IPS DF 19.7 (cell line): Measurements from ENCODE around the gene KCNIP2.
A peak's percentile ranks its signal among the peaks of the same experiment; 100 is the strongest.
"Not testable (repeated sequence)": the region's sequence is repeated elsewhere in the genome, so short reads cannot be mapped to it uniquely, and the experiment has no call there.

Experiments used
- DNase-seq: peaks from one replicate; pipeline ENCODE4 v3.0.0-alpha.2; 2013; ENCODE audit warnings: low read depth, low spot score

KCNIP2 gene

DNA sequence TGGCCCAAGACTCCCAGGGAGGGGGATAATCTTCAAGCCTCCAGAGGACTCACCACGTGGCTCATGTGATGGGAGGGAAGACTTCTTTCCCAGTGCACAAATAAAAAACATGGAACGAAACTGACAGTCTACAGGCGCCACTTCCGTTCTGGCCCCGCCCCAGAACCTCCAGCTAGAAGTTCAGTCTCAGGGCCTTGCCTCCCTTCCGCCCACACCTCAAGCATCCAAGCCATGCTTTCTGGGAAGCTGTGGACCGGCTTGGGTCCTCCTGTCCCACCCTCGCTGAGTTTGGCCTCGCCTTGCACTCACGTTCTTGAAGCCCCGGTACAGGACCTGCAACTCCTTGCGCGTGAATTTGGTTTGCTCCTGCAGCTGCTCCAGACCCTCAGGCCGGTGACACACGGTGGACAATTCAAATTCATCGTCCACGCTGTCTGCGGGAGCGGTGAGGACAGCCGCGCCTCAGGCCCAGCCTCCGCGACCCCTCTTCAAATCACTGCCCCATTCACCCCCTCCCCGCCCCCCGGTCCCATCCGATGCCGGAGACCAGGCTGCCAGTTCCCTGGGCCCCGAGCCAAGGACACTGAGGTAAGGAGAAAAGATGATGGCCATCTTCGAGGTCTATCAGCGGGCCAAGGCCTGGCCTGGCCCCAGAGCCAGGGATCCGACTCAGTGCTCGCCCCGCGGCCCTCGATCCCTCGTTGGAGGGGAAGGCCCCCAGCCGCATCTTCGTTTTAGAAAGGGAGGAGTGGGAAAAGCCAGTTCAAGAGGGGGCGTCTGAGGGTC lies 14.6 kb downstream of the KCNIP2 start:
- DNase-seq, result no peak

DNA sequence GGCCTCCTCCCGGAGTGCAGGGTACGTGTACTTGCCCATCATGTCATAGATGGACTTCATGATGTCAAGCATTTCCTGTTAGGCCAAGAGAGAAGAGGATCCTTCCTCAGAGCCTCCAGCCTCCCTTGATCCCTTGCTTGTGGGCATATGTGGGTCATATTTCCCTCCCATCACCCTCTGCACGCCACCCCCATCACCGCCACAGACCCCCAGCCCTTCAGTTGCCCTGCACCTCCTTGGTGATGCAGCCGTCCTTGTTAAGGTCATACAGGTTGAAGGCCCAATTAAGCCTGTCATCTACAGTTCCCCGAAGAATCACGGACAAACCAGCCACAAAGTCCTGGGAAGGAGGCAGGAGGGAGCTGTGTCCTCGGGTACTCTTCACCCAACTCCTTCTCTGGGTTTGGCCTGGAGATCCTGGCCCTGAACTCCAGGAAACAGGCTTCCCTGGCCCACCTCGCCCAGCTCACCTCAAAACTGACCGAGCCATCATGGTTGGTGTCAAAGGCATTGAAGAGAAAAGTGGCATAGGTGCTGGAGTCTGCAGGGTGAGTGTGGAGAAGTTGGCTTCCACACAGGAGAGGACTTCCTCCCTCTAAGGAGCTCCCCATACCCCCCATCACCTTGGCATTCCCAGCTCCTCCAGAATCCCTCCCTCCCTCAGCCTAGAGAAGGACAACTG lies 15.5 kb downstream of the KCNIP2 start:
- no peak for DNase-seq

DNA sequence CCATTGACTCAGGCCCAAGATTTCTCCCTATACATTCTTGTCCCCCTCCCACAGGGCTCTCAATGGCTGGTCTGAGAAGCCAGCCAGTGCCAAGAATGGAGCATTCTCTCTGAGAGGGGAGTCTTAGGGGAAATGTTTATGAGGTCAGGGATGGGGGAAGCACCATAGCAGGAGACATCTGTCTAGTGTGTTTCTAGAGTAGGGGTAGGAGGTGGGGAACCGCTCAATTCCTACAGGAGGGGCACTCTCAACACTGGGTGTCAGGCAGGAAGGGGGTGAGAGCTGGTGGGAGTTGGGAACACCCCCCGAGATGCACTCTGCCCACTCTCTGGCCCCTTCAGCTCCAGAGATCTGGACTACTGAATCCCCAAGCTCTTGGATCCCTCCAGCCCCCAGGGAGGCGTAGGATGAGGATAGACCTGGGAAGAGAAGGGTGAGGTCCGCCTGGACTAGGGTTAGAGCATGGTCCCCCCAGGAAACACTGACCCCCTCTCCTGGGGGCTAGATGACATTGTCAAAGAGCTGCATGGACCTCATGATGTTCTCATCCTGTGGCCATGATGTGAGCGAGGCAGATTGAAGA lies 16.7 kb downstream of the KCNIP2 start:
- no peak for DNase-seq

DNA sequence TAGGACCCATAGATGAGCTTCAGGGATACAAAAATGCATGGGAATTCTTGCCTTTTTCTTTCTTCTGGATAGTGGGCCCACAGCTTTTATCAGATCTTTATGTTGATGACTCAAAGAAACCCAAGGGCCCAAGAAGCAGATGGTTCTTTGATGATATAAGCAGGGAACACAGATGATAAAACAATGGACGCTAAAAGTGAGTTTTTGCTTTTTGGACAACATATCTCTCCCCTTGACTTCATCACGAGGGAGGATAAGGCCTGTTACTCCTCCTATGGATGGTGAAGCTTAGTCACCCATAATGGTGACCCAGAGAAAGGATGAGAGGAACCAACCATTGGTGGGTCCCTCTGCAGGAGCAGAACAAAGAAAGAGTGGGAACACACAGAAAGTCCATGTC lies 18.9 kb downstream of the KCNIP2 start:
- DNase-seq, result no peak

DNA sequence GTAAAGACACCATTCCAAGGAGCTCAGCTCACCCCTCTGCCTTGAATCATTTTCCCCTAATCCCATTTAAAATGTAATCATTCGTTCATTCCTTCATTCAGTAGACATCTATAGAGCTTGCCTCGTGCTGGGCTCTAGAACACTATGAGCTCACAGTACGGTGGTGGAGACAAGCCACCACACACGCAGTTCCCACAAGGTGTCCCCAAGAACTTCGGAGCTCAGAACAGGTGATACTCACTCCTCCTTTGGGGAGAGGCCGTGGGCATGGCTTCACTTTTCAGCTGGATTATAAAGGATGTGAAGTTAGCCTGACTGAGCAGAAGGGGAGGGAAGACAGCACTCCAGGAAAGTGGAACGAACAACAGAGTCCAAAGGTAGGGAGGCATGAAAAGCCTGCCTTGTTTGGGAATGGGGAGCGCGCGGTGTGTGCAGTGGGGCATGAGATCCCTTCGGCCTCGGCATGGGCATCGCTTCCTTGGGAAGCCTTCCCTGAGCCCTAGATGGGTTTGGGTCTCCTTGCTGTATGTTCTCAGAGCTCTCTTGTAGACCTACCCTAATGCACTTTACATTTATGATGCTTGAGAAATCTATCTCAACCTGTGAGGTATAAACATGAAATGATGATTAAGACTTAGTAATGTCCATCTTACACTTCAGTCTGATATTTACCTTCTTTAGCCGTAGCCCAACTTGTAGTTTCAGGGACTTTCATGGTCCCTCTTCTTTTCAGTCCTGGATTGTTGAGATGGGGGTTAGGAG lies 24.5 kb downstream of the KCNIP2 start:
- no peak for DNase-seq

DNA sequence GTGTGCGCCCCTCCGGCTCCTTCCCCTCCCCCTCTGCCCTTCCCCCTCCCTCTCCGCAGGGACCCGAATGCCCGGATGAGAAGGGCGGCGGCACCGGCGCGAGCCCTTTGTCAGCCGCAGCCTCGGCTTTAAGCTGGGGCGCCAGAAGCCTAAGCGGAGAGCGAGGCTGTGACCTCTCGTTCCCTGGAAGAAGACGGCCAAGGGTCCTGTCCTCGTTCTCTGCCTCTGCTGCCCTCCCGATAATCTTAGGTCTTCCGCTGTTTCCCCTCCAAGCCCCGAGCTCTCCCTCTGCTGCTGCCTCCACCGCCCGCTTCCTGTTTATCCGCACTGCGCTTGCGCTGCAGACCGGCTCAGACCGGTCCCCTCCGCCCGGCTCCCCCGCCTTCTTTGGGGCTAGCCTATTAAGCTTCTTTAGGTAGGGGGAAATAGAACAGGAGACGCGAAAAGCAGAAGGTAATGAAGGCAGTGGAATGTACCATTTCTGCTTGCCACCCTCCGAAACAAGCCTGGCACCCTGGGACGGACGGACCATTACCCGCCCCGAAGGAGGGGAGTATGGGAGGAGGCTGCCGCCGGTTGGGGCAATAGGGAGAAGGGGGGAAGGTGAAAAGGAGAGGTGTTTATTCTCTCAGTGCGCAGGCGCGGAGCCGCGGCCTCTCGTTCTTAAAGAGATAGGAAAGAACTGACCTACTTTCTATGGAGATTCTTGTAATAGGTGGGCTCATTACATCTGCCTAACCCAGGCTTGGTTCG lies 25.3 kb downstream of the KCNIP2 start, which contains the start of gene OGA:
Gene OGA (minus strand): TSS at position 326 of the 753 bp plus-strand sequence. CDS start 422 bp downstream, outside the sequence.
- DNase-seq, result peak; percentile 99

DNA sequence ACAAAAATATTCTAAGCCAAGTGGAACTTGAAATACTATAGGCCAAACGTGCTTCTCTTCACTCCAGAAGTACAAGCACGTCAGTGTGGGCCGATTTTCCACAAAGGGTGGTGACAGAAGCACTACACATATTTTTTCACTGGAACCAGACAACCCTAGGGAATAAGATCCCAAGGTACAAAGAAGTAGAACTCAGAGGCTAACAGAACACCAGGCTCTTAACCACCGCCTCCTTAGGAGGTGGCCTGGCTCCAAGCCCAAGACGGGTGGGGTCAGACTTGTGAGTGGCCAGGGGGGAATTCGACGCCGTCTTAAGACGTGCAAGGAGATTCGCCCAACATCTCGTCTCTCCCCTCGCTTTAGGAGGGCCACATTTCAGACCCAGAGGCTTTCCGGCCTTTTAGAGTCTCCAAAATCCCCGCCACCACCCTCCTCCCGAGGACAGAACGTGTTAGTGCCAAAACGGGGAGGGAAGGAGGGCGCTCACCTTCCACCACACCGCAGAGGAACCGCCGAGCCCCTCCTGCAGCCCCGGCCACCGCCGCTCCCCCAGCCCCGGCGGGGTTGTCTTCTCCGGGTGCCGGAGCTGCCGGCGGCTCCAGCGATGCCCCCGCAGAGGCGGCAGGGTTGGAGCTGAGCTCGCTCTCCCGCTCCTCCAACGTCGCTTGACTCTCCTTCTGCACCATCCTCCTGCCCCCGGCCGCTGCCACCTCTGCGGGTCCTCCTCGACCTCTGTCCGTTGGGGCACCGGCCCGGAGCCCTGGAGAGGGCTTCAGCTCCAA lies 26.1 kb downstream of the KCNIP2 start:
- no peak for DNase-seq

DNA sequence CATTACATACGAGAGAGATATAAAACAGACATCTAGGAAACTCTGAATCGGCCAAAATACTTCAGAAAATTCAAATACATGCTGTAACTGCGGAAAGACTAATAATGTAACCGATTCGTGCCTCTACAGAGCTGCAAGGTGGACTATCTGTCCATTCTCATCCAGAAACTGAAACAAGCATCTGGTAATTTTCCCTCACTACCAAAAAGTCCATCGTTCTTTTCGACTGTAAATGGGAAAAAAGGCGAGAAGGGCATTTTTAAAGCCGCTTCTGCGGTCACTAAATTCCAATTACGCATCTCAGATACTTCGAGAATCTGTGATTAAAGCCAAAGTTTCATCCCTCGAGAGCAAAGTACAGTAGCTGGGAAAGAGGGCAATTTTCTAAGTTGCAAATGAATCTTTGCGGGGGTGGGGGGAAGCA lies 26.7 kb downstream of the KCNIP2 start:
- DNase-seq, result no peak

DNA sequence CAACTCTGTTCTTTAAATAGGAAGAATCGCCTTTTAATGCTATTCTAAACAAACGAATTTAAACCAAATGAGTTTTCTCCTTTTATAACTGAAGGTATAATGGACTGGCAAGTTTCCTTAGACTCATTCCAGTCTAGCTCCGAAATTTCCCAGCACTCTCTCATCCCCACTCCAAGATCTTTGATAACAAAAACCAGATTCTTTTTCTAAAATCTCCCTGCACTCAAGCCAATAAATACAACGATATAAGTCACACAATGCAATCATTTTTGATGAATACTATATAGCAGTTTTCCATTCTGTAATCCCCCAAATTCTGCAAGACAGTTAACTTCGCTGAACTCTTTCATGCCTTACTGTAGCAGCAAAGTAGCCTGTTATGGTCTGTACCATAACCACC lies 27.2 kb downstream of the KCNIP2 start:
- DNase-seq, result no peak

DNA sequence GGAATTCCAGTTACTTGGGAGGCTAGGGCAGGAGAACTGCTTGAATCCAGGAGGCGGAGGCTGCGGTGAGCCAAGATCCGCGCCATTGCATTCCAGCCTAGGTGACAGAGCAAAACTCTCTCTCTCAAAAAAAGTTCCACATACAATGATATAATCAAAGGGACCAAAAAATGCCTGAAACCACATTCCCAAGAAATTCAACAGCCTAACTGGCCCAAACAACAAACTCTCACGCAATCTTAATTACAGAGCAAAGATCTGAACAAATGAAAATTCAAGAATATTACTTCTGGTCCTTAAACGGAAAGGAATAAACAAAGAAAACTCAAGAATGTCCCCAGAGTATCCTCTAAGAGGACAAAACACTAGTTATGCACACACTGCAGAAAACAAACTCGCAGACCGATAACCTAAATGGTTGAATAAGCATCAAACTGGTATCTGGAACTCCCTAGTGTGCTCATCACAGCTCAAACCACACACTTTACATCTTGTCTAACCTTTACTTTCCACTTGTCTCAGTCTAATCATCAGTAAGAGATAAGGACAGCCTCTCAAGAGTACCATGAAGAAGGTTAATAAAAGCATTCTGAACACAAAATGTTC lies 29.0 kb downstream of the KCNIP2 start:
- no peak for DNase-seq

DNA sequence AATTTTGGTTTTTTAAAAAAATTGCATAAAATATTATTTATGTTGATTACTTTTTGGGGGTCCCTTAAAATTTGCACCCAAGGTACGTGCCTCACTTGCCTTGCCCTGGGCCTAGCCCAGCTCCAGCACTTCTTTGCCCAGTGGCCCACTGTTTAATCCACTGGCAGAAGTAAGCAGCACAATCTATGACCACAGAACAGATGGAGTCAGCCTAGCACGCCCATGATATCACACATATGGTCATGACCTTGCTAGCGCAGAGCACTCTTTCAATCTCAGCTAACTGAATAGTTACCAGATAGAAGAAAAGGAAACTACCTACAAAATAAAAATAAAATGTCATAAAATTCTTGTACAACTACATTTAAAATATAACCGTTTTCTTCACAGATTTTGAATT lies 31.0 kb downstream of the KCNIP2 start:
- no peak for DNase-seq

DNA sequence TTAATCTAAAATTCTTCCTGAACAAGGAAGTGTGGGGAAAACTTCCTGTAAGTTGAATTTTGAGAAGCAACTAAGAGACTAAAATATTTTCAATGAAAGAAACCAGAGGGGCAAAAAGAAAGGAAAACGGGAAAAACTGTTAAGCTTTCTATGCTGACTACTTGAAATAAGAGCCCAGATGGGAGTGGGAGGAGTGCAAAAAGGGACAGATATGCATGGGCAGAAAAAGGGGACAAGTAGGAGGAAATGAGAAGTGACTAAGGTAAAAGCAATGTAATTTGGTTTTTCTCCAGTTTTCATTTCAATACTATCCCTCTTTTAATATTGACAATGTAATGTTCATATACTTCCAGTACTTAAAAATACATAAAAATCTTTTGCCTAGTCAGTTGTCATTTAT lies 36.4 kb downstream of the KCNIP2 start:
- DNase-seq, result no peak

DNA sequence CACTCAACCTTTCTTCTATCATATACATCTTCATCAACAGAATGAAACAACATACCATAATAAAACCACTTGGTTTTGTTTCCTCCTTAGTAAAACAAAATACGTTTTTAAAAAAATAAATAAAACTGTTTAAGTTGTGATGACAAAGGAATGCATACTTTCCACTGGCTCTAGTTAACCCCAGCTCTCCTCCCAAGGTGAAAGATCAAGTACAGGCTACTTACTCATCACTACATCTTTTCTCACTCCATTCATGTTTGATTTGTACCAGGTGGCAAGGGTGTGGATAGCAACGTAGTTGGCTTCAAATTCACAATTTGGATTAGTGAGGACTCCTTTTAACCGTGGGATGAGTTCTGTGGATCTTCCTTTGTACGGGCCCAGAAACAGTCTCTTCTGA lies 40.1 kb downstream of the KCNIP2 start:
- no peak for DNase-seq

DNA sequence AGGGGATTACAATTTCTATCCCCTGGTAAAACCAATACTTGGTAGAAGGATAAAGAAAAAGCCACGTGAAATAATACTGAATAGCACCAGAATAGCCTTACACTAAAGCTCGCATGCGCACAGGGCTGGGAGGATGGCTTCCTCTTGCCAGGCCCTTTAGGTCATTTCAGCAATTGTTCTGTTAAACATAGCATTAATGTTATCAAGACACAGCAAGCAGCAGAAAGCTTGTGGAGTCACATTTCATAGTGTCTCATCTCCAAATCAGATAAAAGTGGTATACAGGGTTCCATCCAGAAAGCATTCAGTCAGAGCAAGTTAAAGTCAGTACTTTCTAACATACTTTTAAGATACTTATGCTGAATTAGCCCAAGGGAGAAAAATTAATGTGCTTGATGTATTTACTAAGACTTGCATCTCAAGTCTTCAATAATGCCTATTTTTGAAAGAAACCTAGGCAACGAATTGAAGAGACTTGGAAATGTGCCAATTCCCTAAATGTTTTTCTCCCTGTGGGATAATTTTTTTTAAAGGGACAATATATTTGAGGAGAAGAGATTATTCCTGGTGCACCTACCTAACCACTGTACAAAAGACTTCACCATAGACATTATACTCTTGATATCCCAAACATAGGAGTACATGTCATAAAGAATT lies 46.1 kb downstream of the KCNIP2 start:
- no peak for DNase-seq

DNA sequence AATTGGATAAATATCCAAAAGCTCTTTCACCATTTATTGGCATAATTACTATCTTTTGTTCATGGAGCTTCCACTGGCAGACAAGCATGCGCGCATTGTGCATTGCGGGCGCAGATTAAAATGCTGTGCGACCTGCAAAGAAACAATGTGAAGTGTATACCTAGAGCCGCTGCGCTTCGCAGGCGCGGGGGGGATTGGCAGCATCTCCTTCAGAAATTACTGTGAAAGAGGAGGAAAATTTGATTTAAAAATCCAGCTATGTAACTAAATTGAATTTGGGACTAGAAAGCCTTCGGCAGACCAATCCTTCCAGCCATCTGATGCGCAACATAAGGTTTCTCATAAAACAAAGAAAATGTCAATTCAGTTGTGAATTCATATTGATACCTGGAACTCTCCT lies 50.1 kb downstream of the KCNIP2 start:
- DNase-seq, result no peak

DNA sequence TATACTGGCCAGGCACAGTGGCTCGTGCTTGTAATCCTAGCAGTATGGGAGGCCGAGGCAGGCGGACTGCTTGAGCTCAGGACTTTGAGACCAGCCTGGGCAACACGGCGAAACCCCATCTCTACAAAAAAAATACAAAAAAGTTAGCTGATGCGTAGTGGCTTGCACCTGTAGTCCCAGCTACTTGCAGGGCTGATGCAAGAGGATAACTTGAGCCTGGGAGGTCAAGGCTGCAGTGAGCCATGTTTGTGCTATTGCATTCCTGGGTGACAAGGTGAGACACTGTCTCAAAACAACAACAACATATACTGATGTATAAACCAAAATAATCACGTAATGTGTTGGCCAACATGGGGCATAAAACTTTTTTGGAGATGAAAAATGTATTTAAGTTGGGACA lies 53.9 kb downstream of the KCNIP2 start:
- no peak for DNase-seq

DNA sequence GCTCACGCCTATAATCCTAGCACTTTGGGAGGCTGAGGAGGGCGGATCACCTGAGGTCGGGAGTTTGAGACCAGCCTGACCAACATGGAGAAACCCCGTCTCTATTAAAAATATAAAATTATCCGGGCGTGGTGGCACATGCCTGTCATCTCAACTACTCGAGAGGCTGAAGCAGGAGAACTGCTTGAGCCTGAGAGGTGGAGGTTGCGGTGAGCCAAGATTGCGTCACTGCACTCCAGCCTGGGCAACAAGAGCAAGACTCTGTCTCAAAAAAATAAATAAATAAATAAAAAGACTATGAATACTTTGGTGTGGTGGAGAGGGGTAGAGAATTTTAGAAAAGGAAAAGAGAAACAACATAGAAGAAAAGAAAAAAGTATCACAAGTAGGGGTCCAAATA lies 54.4 kb downstream of the KCNIP2 start:
- not testable (repeated sequence) for DNase-seq

DNA sequence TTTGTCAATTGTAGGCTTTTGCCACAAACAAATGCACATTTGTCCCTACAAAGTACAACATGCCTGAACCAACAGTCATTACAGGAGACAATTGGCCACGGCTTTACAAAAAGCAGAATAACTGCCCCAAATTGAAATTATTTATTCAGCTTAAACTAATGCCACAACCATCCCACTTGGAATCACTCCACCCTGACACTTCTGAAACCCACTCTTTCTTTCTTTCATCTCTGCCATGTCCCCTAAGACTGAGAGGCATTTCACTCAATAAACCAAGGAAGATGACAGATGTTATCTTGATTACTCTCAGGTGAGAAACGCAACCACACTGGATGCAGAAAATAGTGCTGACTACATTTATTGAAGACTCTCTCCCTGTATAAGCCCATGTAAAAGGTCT lies 57.8 kb downstream of the KCNIP2 start:
- no peak for DNase-seq

DNA sequence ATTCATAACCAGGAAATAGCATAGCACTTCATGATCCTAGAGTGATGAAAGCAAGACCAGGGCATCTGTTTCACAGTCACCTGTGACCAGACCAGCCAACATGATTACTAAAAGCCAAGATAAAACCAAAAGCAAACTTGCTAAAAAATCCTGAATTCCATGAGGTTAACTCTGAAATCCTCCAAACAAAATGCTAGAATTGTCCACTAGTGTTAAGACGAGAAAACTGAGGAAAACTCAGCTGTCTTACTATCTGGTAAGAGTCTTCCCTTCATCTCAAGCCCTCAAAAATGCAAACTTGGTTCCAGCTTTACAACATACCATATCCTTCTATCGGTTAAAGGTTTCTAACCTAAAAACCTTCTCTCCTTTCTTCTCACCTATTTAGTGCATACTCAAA lies 59.0 kb downstream of the KCNIP2 start:
- DNase-seq, result no peak

DNA sequence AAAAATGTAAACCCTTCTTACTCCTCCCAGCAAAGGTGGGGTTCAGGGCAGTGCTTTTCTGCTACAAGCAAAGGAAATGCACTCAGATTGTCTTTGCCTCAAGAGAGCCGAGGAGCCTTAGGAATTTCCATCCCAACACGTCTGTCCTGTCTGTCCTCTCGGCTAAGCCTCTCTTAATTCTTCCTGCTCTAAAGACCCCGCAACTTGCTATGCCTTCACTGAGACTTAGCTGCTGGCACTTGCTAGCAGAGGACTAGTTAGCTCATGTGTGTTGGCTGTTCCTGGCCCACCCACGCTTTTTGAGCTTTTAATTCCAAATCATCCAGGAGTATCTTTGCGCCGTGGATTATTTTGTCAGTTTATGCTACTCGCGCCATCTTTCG lies 59.9 kb downstream of the KCNIP2 start:
- no peak for DNase-seq
